GM12892 (cell line): ENCODE measurements around the gene SERINC2.
"Not testable (repeated sequence)": the region's sequence is repeated elsewhere in the genome, so short reads cannot be mapped to it uniquely, and the experiment has no call there.

ENCODE experiments used
- DNase-seq: peaks from one replicate; pipeline ENCODE4 v3.0.0; 2011; ENCODE audit not compliant: insufficient read length
- FAIRE-seq: peaks from 2 replicates; lab custom pipeline; 2011; peaks lifted over from hg19 to GRCh38; lab: Jason Lieb, UNC
- POLR2A ChIP-seq: IDR thresholded peaks from 2 replicates; pipeline ENCODE4 v1.6.1; 2011; ENCODE audit warnings: low read depth, low read length, control low read depth
- POLR2AphosphoS5 ChIP-seq: IDR thresholded peaks from 2 replicates; pipeline ENCODE4 v1.6.1; 2011; ENCODE audit warnings: low read depth, low read length, control low read depth
- TAF1 ChIP-seq: IDR thresholded peaks from 2 replicates; pipeline ENCODE4 v1.6.1; 2011; ENCODE audit warnings: low read depth, mild to moderate bottlenecking, control low read depth, low read length, borderline replicate concordance

SERINC2 gene

DNA sequence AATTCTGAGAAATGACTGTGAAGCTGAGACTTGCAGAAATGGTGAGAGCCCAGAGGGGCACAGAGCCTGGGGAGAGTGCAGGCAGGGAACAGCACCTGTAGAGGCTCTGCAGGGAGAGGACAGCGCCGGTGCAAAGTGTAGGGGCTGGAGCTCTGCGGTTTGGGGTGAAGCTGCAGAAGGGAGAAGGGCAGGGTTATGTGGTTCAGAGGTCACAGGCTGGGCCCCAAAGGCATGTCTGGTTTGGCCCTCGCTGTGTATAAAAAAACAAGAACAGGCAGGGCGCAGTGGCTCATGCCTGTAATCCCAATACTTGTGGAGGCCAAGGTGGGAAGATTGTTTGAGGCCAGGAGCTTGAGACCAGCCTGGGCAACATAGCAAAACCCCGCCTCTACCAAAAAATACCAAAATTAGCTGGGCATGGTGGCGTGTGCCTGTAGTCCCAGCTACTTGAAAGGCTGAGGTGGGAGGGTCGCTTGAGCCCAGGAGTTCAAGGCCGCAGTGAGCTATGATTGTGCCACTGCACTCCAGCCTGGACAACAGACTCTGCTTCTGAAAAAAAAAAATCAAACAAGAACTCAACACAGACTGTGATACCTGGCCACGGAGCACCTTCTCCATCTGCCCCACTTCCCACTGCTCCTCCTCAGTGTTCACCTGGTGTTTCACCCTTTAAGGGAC lies 29.1 kb downstream of the SERINC2 start:
- TF ChIP-seq POLR2A (no peak), TAF1 (no peak), POLR2AphosphoS5 (no peak)
- FAIRE-seq (no peak), DNase-seq (no peak)

DNA sequence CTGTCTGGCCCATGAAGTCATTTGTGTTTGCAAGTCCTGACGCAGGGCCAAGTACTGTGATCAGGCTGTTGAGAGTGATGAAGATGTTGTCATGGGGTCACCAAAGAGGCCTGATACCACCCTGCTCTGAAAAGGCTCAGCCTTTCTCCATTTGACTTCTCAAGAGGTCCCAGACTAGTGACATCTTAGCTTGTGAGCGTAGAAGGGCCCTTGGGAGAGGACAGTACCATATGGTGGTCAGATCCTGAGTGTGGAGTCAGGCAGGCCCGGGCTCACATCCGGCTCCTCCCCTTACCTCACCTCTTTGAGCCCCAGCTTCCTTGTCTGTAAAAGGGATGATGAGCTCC lies 29.6 kb downstream of the SERINC2 start:
- TF ChIP-seq POLR2A = no peak
- no peak for TF ChIP-seq POLR2AphosphoS5
- TF ChIP-seq TAF1 = no peak
- no peak for DNase-seq
- no peak for FAIRE-seq

DNA sequence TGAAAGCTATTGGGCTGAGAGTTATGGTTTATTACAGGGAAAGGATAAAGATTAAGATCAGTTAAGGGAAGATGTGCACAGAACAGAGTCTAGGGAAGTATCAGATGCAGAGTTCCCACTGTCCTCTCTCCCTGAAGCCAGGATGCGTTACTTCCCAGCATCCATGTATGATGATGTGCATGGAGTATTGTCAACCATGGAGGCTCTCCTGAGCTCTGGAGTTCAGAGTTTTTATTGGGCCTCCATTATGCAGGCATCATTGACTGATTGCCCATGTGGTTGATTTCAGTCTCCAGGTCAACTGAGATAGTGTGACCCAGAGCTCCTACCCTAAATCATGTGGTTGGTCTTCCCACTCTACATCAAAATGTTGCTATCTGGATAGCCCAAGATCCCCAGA lies 30.7 kb downstream of the SERINC2 start:
- DNase-seq (no peak), FAIRE-seq (no peak)
- no peak for TF ChIP-seq POLR2AphosphoS5
- no peak for TF ChIP-seq TAF1
- no peak for TF ChIP-seq POLR2A

DNA sequence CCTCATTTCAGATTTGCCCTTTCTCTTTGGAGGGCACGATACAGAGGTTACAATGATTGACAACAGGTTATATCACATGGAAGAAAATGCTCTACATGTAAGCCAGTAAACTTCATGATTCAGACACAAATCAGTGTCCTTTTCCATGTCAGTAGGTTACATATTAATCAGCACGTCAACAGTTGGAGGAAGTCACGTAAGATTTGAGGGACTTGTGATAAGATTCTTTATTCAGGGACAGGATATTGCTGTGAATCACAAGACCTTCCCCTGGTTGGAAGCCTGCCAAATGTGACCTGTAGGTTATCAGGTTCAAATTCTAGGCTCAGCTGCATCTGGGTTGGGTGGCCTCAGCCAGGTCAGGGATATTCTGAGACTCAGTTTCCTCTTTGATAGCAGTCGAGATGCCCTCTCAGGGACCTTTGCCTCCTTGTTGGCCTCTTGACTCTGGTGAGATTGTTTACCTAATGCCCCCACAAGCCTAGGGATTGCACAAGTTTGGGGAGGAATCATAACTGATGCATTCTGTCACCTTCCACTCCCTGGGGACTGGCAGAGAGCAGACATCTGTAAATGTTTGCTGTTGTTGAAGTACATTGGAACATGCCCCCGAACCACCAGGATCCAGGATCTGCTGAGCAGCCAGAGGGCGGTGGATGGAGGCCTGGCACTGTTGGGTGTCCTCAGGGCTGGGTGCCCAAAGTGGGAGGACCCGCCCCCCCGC lies 31.9 kb downstream of the SERINC2 start:
- DNase-seq (no peak), FAIRE-seq (no peak)
- TF ChIP-seq TAF1 (no peak), POLR2A (no peak), POLR2AphosphoS5 (no peak)

DNA sequence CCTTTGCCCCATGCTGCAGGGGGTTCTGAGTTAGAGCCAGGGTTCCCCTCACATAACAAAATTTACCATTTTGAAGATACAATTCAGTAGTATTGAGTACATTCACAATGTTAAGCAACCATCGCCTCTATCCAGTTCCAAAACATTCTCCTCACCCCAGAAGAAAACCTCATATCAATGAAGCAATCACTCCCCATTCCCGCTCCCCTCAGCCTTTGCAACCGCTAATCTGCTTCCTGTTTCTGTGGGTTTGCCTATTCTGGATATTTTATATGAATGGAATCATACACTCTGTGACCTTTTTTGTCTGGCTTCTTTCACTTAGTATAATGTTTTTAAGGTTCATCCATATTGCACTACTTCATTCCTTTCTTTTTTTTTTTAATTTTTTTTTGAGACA lies 32.9 kb downstream of the SERINC2 start:
- no peak for DNase-seq
- TF ChIP-seq TAF1 = no peak
- no peak for TF ChIP-seq POLR2AphosphoS5
- no peak for TF ChIP-seq POLR2A
- FAIRE-seq = no peak

DNA sequence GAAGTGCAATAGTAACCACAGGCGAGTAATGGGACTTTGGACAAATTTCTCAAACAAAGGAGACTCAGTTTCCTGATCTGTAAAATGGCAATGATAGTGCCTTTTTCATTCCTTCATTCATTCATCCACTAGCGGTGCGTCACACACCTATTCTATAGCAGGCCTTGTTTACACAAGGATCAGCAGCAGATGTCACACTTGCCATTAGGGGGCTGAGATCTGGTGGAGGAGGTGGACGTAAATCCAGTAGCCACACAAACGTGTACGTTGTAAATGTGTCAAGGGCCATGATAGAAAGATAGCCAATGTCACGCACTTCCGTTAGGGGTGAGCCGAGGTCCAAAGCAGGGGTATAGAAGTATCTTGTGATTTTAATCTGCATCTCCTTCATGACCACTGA lies 34.2 kb downstream of the SERINC2 start:
- TF ChIP-seq TAF1 (no peak), POLR2AphosphoS5 (no peak)
- no peak for DNase-seq
- FAIRE-seq = no peak

DNA sequence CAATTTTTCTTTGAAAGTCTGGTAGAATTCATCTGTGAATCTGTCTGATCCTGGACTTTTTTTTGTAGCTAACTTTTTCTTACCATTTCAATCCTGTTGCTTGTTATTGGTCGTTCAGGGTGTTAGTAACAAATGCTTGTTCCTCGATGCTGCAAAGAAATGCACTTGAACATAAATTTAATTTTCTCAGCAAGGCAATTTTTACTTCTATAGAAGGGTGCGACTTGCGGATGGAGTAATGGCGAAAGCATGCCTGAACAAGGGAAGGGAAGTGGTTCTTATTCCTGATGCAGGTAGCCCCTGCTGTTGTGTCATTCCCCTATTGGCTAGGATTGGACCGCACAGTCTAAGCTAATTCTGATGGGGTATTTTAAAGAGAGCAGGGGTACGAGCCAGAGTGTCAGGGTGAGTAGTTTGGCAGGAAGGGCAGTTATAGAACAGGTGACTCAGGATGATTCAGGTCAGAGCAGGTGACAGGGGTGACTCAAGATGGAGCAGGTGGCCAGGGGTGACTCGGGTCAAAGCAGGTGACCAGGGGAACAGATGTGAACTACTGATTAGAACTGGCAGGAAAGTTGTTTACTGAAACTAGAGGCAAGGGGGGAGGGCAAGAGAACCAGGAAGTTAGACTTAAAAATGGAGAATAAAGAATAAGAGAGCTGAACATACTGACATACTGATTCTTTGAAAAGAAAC lies 40.5 kb downstream of the SERINC2 start:
- TF ChIP-seq TAF1 = no peak
- TF ChIP-seq POLR2A = no peak
- TF ChIP-seq POLR2AphosphoS5 = no peak
- FAIRE-seq = peak; percentile 38
- DNase-seq = no peak

DNA sequence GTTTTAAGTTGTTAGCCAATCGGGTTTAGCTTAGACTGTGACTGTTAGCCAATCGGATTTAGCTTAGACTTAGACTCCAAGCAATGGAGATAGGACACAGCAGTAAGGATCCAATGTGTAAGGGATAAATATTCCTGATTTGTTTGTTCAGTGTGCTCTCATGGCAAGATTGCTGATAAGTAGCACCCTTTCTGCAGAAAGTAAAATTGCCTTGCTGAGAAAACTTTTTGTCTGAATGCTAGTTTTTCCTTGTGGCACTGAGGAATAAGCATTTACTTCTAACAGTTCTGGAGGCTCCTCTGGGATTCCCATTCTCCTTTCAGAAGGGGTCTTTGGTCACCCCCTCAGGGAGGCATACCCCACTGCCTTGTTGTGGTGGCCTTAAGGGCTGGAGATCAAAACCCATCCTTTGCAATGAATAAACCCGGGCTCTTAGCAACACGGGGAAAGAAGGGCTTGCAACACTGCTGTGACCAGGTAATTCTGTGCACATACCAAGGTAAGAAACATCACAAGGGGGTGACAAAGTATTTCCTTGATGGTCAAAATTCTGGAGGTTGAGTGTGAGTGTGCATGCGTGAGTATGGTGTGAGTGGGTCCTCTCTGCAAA lies 45.4 kb downstream of the SERINC2 start:
- DNase-seq (no peak), FAIRE-seq (no peak)
- no peak for TF ChIP-seq TAF1
- TF ChIP-seq POLR2A = no peak
- TF ChIP-seq POLR2AphosphoS5 = no peak

DNA sequence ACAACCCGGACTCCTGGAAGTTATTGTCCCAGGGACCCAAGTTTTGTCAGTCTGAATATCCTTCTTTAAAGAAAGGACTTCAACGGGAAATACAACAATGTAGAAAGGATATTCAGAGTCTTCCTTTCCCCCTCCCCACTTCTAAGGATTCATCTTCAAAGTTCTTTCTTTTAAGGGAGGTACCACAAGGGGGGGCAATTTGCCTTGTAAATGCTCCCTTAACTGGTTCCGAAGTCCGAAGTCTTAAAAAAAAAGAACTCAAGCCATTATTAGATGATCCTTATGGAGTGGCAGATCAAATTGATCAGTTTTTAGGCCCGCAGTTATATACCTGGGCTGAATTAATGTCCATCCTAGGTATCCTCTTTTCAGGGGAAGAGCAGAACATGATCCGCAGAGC lies 47.0 kb downstream of the SERINC2 start:
- DNase-seq (no peak), FAIRE-seq (no peak)
- TF ChIP-seq TAF1 (no peak), POLR2AphosphoS5 (no peak)

DNA sequence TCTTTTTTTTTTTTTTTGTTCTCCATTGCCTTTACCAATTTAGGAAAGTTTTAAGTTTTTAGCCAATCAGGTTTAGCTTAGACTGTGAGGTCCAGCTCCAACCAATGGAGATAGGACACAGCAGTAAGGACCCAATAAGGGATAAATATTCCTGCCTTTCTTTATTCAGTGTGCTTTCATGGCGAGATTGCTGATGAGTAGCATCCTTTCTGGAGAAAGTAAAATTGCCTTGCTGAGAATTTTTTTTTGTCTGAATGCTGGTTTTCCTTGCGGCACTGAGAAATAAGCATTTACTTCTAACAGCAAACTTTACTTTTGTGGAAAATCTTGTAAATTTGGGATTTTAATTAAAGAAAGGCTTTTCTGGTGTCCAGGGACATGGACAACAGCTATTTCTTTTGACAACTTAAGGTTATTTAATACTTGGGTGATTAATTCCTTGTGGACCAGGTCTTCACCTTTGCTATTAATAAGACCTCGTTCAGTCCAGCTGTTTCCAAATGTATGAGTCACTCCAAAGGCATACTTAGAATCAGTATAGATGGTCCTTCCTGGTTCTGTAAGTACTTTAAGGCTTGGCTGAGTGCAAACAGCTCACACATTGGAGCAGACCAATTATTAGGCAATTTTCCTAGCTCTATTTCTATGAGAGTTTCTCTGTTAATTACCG lies 54.1 kb downstream of the SERINC2 start:
- DNase-seq = no peak
- no peak for TF ChIP-seq TAF1
- no peak for FAIRE-seq

DNA sequence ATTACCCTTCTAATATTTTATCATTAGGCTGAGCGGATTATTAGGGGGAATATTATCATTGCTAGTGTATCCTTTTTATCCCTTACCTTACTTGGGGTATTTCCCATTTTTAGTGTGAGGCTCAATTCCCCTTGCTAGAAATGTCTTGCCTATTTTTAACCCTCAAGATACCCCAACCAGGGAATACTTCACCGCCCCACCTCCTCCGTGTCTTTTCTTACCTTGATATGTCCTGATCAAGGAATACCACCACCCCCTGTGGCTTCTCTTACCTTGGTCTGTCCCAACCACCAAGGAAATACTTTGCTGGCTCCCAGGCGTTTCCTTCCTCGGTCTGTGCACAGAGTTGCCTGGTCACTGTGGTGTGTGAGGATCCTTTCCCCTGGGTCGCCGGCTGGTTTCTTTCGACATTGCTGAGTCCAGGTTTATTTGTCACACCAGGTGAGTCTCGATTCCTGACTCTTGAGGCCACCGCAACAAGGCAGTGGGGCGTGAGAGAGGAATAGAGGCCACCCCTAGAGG lies 57.8 kb downstream of the SERINC2 start:
- DNase-seq = no peak
- no peak for TF ChIP-seq POLR2AphosphoS5
- no peak for TF ChIP-seq POLR2A
- no peak for TF ChIP-seq TAF1
- FAIRE-seq = no peak

DNA sequence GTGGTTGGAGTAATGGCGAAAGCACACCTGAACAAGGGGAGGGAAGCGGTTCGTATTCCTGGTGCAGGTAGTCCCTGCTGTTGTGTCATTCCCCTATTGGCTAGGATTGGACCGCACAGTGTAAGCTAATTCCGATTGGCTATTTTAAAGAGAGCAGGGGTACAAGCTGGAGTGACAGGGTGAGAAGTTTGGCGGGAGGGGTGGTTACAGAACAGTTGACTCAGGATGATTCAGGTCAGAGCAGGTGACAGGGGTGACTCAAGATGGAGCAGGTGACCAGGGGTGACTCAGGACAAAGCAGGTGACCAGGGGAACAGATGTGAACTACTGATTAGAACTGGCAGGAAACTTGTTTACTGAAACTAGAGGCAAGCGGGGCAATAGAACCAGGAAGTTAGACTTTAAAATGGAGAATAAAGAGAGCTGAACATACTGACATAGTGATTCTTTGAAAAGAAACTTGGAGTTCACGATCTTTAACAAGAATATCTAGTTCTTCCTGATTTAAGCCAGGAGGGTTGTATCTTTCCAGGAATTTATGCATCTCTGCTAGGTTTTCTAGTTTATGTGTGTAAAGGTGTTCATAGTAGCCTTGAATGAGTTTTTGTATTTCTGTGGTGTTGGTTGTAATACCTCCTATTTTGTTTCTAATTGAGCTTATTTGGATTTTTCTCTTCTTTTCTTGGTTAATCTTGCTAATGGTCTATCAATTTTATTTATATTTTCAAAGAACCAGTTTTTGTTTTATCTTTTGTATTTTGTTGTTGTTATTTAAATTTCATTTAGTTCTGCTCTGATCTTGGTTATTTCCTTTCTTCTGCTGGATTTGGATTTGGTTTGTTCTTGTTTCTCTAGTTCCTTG lies 58.7 kb downstream of the SERINC2 start:
- not testable (repeated sequence) for DNase-seq, FAIRE-seq

DNA sequence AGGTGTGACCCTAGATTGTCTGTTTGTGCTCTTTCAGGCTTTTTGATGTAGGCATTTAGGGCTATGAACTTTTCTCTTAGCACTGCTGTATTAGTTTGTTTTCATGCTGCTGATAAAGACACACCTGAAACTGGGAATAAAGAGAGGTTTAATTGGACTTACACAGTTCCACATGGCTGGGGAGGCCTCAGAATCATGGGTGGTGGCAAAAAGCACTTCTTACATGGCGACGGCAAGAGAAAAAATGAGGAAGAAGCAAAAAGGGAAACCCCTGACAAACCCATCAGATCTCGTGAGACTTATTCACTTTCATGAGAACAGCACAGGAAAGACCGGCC lies 59.3 kb downstream of the SERINC2 start:
- DNase-seq, FAIRE-seq: not testable (repeated sequence)

DNA sequence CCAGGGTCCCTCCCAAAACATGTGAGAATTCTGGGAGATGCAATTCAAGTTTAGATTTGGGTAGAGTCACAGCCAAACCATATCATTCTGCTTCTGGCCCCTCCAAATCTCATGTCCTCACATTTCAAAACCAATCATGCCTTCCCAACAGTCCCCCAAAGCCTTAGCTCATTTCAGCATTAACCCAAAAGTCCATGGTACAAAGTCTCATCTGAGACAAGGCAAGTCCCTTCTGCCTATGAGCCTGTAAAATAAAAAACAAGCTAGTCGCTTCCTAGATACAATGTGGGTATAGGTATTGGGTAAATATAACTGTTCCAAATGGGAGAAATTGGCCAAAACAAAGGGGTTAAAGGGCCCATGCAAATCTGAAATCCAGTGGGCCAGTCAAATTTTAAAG lies 59.7 kb downstream of the SERINC2 start:
- not testable (repeated sequence) for DNase-seq, FAIRE-seq

DNA sequence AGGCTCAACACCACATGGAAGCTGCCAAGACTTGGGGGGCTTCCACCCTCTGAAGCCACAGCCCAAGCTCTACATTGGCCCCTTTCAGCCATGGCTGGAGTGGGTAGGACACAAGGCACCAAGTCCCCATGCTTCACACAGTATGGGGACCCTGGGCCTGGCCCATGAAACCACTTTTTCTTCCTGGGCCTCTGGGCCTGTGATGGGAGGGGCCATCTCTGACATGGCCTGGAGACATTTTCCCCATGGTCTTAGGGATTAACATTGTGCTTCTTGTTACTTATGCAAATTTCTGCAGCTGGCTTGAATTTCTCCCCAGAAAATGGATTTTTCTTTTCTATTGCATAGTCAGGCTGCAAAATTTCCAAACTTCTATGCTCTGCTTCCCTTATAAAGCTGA lies 60.5 kb downstream of the SERINC2 start:
- not testable (repeated sequence) for FAIRE-seq, DNase-seq

DNA sequence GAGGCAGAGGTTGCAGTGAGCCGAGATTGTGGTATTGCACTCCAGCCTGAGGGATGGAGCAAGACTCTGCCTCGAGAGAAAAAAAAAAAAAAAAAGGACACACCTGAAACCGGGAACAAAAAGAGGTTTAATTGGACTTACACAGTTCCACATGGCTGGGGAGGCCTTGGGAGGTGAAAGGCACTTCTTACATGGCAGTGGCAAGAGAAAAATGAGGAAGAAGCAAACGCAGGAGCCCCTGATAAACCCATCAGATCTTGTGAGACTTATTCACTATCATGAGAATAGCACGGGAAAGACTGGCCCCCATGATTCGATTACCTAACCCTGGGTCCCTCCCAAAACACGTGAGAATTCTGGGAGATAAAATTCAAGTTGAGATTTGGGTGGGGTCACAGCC lies 61.6 kb downstream of the SERINC2 start:
- DNase-seq, FAIRE-seq: not testable (repeated sequence)
